HepG2 (cell line): ENCODE results near the gene LSMEM2. TPM values are rescaled to one million over a fixed set of nuclear protein-coding genes. Genes with fewer than 3 reads are reported as not detected.
A peak's percentile ranks its signal among the peaks of the same experiment; 100 is the strongest.

Source experiments
- FOXP1 ChIP-seq, 2 experiments: fragments of 450-650 bp in 1 of 2; IDR thresholded peaks; 2 replicates each; pipeline ENCODE4 v1.6.1; 2017 to 2018; ENCODE audit warnings: antibody characterized with exemption in 1 of 2
- GATAD2A ChIP-seq: IDR thresholded peaks from 2 replicates; pipeline ENCODE4 v1.6.1; 2016
- NPAS2 ChIP-seq: sonication (generic); formaldehyde crosslinking; IDR thresholded peaks from 2 replicates; pipeline ENCODE4 v1.8.0; 2022; ENCODE audit warnings: mild to moderate bottlenecking, missing genetic modification reagents, borderline replicate concordance
- PCBP2 ChIP-seq: fragments of 200-400 bp; formaldehyde crosslinking; optimal IDR thresholded peaks from 2 replicates; pipeline ENCODE3; 2018; ENCODE audit warnings: low read length, low read depth; ENCODE audit not compliant: poor library complexity, severe bottlenecking
- ZNF136 ChIP-seq: sonication (generic); formaldehyde crosslinking; IDR thresholded peaks from 2 replicates; pipeline ENCODE4 v1.8.1; 2022; ENCODE audit warnings: low read depth, mild to moderate bottlenecking, moderate library complexity, missing genetic modification reagents
- ZNF350 ChIP-seq: sonication (generic); formaldehyde crosslinking; IDR thresholded peaks from 2 replicates; pipeline ENCODE4 v1.4.0; 2020; ENCODE audit warnings: mild to moderate bottlenecking, low read depth, missing genetic modification reagents, borderline replicate concordance
- polyA plus RNA-seq, 8 experiments: library from polyadenylated mRNA; depleted of rRNA in 3 of 8; stranded (reverse) in 7 of 8; unstranded in 1 of 8; fragments of >200 nt; fragmentation: Illumina TruSeq in 4 of 8; extraction: Trizol in 4 of 8; gene quantifications; 2 replicates each; pipeline versions ENCODE4 v1.2.1 to v1.2.3, GENCODE V29; 2011 to 2016; ENCODE audit warnings: low read depth in 4 of 8, missing spikeins in 1 of 8, mixed read lengths in 1 of 8; ENCODE audit not compliant: insufficient read depth in 1 of 8
- total RNA-seq, 5 experiments: library from RNA; depleted of rRNA; stranded (reverse); fragments of >200 nt; fragmentation: Illumina TruSeq; extraction: Trizol; gene quantifications; 2 replicates each; pipeline ENCODE4 v1.2.3, GENCODE V29; 2016; ENCODE audit warnings: low read depth in 1 of 5
- TF ChIP-seq, protein P1 (sequence below): sonication (generic); formaldehyde crosslinking; IDR thresholded peaks from 2 replicates; pipeline ENCODE4 v1.4.0; 2020; ENCODE audit warnings: missing genetic modification reagents
- TF ChIP-seq, protein P2 (sequence below): sonication (generic); formaldehyde crosslinking; IDR thresholded peaks from 2 replicates; pipeline ENCODE4 v1.5.0; 2020; ENCODE audit warnings: missing genetic modification reagents
- TF ChIP-seq, protein P3 (sequence below): IDR thresholded peaks from 2 replicates; pipeline ENCODE4 v1.6.1; 2012; ENCODE audit warnings: inconsistent platforms
- TF ChIP-seq, protein P4 (sequence below): sonication (generic); formaldehyde crosslinking; IDR thresholded peaks from 2 replicates; pipeline ENCODE4 v1.5.0; 2020; ENCODE audit warnings: mild to moderate bottlenecking, missing genetic modification reagents
- TF ChIP-seq, protein P5 (sequence below): sonication (generic); formaldehyde crosslinking; conservative IDR thresholded peaks from 2 replicates; pipeline ENCODE4 v1.4.0; 2020; ENCODE audit warnings: missing genetic modification reagents
- TF ChIP-seq, protein P6 (sequence below): sonication (generic); formaldehyde crosslinking; IDR thresholded peaks from 2 replicates; pipeline ENCODE4 v1.8.0; 2022; ENCODE audit warnings: low read depth, missing genetic modification reagents
- TF ChIP-seq, protein P7 (sequence below): sonication (generic); formaldehyde crosslinking; IDR thresholded peaks from 2 replicates; pipeline ENCODE4 v1.9.0; 2021; ENCODE audit warnings: missing genetic modification reagents, mild to moderate bottlenecking, borderline replicate concordance
- TF ChIP-seq, protein P8 (sequence below): sonication (generic); formaldehyde crosslinking; IDR thresholded peaks from 2 replicates; pipeline ENCODE4 v1.5.0; 2020; ENCODE audit warnings: missing genetic modification reagents

The LSMEM2 gene
- total and polyA plus RNA-seq, 2 of the 13 experiments (the other 11 are each of a cell fraction or from before 2014, with no cell fraction given) = 0.07 to 0.41 TPM

DNA sequence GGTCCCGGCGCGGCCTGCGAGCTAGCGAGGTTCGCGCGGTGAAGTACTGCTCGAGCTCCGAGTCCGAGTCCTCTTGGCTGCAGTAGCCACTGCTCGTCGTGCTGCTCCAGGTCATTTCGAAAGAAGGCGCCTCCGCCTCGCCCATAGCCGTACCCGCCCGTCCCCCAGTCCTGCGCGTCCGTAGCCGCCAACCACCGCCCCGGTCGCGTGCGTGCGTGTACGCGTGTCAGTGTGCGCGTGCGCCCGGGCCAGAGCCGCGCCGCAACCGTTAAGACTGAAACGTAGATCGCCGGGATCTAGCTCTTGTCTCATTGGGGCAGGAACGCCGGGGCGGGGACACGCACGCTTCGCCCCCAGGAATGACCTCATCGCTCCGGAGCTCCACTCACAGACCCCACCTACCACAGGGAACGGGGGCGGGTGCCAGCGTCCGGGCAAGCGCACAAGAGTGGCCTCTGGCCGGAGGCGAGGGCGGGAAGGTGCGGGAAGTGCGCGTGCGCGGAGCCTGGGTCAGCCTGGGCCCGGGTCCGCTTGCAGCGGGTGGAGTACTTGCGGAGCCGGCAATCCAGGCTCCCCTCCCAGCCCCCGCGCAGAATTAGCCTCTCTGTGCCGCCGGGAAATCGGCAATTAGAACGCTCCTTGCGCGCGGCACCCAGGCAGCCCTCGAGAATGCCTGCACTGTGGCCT, 58.4 kb downstream of the LSMEM2 start (continued):
- TF ChIP-seq NPAS2 (CRISPR knock-in tag) = no peak
- TF ChIP-seq FOXP1 (IDR thresholded peaks at IDR 0.05) = no peak
- peak; percentile 8; the same call in 1 of the 2 replicates for TF ChIP-seq FOXP1 (CRISPR knock-in tag; IDR thresholded peaks at IDR 0.05)
- TF ChIP-seq, protein P1, sequence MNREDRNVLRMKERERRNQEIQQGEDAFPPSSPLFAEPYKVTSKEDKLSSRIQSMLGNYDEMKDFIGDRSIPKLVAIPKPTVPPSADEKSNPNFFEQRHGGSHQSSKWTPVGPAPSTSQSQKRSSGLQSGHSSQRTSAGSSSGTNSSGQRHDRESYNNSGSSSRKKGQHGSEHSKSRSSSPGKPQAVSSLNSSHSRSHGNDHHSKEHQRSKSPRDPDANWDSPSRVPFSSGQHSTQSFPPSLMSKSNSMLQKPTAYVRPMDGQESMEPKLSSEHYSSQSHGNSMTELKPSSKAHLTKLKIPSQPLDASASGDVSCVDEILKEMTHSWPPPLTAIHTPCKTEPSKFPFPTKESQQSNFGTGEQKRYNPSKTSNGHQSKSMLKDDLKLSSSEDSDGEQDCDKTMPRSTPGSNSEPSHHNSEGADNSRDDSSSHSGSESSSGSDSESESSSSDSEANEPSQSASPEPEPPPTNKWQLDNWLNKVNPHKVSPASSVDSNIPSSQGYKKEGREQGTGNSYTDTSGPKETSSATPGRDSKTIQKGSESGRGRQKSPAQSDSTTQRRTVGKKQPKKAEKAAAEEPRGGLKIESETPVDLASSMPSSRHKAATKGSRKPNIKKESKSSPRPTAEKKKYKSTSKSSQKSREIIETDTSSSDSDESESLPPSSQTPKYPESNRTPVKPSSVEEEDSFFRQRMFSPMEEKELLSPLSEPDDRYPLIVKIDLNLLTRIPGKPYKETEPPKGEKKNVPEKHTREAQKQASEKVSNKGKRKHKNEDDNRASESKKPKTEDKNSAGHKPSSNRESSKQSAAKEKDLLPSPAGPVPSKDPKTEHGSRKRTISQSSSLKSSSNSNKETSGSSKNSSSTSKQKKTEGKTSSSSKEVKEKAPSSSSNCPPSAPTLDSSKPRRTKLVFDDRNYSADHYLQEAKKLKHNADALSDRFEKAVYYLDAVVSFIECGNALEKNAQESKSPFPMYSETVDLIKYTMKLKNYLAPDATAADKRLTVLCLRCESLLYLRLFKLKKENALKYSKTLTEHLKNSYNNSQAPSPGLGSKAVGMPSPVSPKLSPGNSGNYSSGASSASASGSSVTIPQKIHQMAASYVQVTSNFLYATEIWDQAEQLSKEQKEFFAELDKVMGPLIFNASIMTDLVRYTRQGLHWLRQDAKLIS (CRISPR knock-in tag) = no peak
- TF ChIP-seq, protein P2, sequence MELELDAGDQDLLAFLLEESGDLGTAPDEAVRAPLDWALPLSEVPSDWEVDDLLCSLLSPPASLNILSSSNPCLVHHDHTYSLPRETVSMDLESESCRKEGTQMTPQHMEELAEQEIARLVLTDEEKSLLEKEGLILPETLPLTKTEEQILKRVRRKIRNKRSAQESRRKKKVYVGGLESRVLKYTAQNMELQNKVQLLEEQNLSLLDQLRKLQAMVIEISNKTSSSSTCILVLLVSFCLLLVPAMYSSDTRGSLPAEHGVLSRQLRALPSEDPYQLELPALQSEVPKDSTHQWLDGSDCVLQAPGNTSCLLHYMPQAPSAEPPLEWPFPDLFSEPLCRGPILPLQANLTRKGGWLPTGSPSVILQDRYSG (CRISPR knock-in tag) = peak; percentile 0; the same call in 1 of the 2 replicates
- TF ChIP-seq, protein P3, sequence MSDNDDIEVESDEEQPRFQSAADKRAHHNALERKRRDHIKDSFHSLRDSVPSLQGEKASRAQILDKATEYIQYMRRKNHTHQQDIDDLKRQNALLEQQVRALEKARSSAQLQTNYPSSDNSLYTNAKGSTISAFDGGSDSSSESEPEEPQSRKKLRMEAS = peak; percentile 93
- no peak for TF ChIP-seq PCBP2
- TF ChIP-seq, protein P4, sequence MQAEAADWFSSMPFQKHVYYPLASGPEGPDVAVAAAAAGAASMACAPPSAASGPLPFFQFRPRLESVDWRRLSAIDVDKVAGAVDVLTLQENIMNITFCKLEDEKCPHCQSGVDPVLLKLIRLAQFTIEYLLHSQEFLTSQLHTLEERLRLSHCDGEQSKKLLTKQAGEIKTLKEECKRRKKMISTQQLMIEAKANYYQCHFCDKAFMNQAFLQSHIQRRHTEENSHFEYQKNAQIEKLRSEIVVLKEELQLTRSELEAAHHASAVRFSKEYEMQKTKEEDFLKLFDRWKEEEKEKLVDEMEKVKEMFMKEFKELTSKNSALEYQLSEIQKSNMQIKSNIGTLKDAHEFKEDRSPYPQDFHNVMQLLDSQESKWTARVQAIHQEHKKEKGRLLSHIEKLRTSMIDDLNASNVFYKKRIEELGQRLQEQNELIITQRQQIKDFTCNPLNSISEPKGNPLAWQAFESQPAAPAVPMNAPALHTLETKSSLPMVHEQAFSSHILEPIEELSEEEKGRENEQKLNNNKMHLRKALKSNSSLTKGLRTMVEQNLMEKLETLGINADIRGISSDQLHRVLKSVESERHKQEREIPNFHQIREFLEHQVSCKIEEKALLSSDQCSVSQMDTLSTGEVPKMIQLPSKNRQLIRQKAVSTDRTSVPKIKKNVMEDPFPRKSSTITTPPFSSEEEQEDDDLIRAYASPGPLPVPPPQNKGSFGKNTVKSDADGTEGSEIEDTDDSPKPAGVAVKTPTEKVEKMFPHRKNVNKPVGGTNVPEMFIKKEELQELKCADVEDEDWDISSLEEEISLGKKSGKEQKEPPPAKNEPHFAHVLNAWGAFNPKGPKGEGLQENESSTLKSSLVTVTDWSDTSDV = no peak; the same call in none of the 2 replicates
- TF ChIP-seq ZNF350 (CRISPR knock-in tag) = peak; percentile 70
- peak; percentile 62; the same call in 1 of the 2 replicates for TF ChIP-seq ZNF136 (CRISPR knock-in tag)
- TF ChIP-seq GATAD2A (CRISPR knock-in tag) = peak; percentile 41; the same call in 1 of the 2 replicates
- TF ChIP-seq, protein P5, sequence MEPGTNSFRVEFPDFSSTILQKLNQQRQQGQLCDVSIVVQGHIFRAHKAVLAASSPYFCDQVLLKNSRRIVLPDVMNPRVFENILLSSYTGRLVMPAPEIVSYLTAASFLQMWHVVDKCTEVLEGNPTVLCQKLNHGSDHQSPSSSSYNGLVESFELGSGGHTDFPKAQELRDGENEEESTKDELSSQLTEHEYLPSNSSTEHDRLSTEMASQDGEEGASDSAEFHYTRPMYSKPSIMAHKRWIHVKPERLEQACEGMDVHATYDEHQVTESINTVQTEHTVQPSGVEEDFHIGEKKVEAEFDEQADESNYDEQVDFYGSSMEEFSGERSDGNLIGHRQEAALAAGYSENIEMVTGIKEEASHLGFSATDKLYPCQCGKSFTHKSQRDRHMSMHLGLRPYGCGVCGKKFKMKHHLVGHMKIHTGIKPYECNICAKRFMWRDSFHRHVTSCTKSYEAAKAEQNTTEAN (CRISPR knock-in tag) = peak; percentile 71; the same call in 1 of the 2 replicates
- TF ChIP-seq, protein P6, sequence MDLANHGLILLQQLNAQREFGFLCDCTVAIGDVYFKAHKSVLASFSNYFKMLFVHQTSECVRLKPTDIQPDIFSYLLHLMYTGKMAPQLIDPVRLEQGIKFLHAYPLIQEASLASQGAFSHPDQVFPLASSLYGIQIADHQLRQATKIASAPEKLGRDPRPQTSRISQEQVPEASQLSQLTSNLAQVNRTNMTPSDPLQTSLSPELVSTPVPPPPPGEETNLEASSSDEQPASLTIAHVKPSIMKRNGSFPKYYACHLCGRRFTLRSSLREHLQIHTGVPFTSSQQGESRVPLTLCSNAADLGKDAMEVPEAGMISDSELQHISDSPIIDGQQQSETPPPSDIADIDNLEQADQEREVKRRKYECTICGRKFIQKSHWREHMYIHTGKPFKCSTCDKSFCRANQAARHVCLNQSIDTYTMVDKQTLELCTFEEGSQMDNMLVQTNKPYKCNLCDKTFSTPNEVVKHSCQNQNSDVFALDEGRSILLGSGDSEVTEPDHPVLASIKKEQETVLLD (CRISPR knock-in tag) = peak; percentile 95
- TF ChIP-seq, protein P7, sequence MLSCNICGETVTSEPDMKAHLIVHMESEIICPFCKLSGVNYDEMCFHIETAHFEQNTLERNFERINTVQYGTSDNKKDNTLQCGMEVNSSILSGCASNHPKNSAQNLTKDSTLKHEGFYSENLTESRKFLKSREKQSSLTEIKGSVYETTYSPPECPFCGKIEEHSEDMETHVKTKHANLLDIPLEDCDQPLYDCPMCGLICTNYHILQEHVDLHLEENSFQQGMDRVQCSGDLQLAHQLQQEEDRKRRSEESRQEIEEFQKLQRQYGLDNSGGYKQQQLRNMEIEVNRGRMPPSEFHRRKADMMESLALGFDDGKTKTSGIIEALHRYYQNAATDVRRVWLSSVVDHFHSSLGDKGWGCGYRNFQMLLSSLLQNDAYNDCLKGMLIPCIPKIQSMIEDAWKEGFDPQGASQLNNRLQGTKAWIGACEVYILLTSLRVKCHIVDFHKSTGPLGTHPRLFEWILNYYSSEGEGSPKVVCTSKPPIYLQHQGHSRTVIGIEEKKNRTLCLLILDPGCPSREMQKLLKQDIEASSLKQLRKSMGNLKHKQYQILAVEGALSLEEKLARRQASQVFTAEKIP = no peak
- TF ChIP-seq, protein P8, sequence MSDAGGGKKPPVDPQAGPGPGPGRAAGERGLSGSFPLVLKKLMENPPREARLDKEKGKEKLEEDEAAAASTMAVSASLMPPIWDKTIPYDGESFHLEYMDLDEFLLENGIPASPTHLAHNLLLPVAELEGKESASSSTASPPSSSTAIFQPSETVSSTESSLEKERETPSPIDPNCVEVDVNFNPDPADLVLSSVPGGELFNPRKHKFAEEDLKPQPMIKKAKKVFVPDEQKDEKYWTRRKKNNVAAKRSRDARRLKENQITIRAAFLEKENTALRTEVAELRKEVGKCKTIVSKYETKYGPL (CRISPR knock-in tag) = 0 out of 2 replicates have a peak, but pooled peaks have one; percentile 20
